GM13976 (cell line): ENCODE data around the gene FGA.

Experiments
- DNase-seq: peaks from one replicate; pipeline ENCODE4 v3.0.0; 2012; ENCODE audit warnings: low spot score
- in situ Hi-C: fragments of 300-500 bp; cut with MboI; formaldehyde crosslinking; loops from one replicate; pipeline ENCODE4 v1.12.0; 2022; ENCODE audit warnings: low sequenced_read_pairs, mixed read lengths, inconsistent platforms; ENCODE audit not compliant: unreplicated experiment
- TF ChIP-seq, protein P1 (sequence below): IDR thresholded peaks from 2 replicates; pipeline ENCODE4 v1.5.1; 2012; ENCODE audit warnings: borderline replicate concordance, mild to moderate bottlenecking; ENCODE audit not compliant: insufficient read depth; ENCODE audit errors: extremely low read depth, missing control alignments, control extremely low read depth

The FGA gene

DNA sequence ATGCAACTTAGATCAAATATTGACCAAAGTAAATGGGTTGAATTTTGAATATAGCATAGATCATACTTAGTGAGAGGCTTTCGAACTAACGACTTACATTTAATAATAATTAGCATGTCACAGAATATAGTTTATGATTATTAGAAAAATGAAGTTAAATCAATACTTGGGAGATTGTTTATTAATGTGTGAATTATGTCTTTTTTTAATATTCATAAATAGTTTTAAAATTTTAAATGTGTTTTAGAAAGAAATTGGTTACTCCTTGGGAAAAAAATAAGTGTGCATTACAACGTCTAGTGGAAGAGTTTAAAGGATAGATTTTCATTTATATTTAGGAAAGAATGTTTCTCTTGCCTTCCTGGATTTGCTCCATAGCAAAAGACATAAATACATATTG lies 7.3 kb downstream of the FGA start:
- TF ChIP-seq, protein P1, sequence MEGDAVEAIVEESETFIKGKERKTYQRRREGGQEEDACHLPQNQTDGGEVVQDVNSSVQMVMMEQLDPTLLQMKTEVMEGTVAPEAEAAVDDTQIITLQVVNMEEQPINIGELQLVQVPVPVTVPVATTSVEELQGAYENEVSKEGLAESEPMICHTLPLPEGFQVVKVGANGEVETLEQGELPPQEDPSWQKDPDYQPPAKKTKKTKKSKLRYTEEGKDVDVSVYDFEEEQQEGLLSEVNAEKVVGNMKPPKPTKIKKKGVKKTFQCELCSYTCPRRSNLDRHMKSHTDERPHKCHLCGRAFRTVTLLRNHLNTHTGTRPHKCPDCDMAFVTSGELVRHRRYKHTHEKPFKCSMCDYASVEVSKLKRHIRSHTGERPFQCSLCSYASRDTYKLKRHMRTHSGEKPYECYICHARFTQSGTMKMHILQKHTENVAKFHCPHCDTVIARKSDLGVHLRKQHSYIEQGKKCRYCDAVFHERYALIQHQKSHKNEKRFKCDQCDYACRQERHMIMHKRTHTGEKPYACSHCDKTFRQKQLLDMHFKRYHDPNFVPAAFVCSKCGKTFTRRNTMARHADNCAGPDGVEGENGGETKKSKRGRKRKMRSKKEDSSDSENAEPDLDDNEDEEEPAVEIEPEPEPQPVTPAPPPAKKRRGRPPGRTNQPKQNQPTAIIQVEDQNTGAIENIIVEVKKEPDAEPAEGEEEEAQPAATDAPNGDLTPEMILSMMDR, result no peak
- in situ Hi-C loops, result no loop called here
- no peak for DNase-seq

DNA sequence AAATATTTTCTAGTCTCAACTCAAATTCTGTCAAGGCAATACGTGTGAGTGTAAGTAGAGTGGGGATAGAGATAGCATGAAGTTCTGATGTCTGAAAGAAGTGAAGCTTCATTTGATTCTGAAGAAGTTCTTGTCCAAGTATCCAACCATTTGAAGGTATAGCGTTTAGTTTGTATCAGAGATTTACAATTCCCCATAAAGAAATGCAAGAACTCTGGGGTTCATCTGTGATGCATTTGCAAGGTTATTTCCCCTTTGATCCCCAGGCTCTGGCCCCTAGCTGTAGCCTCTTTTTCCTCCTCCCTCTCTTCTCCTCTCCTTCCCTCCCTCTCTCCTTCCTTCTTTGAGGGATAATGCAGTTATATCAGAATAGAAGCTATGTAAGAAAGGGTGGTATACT lies 7.8 kb downstream of the FGA start:
- no peak for DNase-seq
- TF ChIP-seq, protein P1, result no peak
- in situ Hi-C loops, result no loop called here

DNA sequence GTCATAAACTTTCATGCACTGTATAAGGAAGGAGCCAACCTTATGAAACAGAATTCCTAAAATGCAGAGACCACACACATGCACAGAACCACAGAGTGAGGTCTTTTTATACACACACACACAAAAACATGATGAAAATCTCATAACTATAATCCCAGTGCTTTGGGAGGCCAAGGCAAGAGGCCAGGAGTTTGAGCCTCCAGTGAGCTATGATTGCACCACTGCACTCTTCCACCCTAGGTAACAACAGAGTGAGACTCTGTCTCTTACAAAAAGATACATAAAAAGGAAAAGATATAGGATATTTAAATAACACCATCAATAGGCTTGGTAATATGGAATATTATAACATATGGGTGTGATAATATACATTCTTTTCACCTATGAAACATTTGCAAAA lies 10.6 kb downstream of the FGA start:
- in situ Hi-C loops, result no loop called here
- TF ChIP-seq, protein P1, result no peak
- DNase-seq, result no peak

DNA sequence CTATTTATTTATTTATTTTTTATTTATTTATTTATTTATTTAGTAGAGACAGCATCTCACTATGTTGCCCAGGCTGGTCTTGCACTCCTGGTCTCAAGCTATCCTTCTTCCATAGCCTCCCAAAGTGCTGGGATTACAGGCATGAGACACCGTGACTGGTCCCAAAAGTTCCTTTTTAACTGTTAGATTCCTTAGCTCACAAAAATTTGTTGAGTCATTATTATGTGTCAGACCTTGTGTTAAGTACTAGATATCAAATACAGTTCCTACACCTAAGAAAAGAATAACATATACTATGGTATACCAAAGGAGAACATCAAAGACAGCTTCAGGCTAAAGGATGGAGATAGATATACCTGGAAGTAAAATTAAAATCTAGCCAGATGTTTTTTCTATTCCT lies 11.6 kb downstream of the FGA start:
- in situ Hi-C loops, result no loop called here
- DNase-seq, result no peak
- TF ChIP-seq, protein P1, result no peak

DNA sequence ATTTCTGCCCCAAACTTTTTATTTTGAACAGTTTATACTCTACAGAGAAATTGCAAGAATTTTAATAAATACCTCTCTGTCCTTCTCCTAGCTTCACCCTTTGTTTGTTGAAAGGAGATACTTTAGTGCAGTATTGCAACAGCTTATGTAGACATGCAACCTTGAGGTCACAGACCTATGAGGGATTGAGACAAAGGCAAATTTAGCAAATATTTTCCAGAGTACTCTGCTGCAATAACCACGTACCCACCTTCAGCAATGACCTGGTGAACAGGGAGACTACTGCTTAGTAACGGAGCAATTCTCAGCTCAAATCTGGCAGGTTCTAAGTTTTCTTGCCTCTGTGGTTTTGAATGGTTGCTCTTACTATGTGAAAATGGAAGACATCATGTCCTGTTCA lies 13.2 kb downstream of the FGA start:
- no peak for DNase-seq
- in situ Hi-C loops, result no loop called here
- TF ChIP-seq, protein P1, result no peak

DNA sequence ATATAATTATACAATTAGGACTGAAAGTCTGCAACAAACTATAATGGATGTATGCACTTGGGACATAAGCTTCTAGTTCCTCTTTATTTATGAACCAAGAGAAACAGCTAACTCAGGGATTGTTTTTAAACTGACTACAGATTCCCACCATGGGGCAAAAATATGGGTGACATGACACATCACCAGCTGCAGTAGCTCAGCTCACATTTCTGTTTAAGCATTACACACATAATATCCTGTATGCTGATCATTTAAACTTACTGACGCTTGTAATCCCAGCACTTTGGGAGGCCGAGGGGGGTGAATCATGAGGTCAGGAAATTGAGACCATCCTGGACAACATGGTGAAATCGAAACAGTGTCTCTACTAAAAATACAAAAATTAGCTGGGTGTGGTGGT lies 16.2 kb downstream of the FGA start:
- TF ChIP-seq, protein P1, result no peak
- in situ Hi-C loops, result no loop called here
- DNase-seq, result no peak
